OCI-LY7 (cell line): ENCODE measurements around the gene RAB8B. TPM values are rescaled to one million over a fixed set of nuclear protein-coding genes. Genes with fewer than 3 reads are reported as not detected.

Source experiments
- BruUV-seq: library from RNA; stranded (reverse); fragments of 400-500 nt; replicated peaks from 2 replicates; lab custom pipeline; 2021; lab: Mats Ljungman, UMichigan
- CTCF ChIA-PET: fragments of 300-600 bp; sonication (Branson Sonifier 250); formaldehyde crosslinking; loops from one replicate; lab custom pipeline; 2022; ENCODE audit warnings: antibody characterized with exemption; ENCODE audit not compliant: unreplicated experiment; lab: Charles Lee
- POLR2A ChIA-PET: fragments of 300-600 bp; sonication (Branson Sonifier 250); formaldehyde crosslinking; loops from one replicate; lab custom pipeline; 2022; ENCODE audit warnings: antibody characterized with exemption; lab: Charles Lee
- DNase-seq: peaks from one replicate; pipeline ENCODE4 v3.0.0-alpha.2; 2015; ENCODE audit warnings: low spot score
- H2AFZ ChIP-seq: fragments of 200-600 bp; sonication (generic), shearing (Covaris generic); 2 replicates; pipeline ENCODE4 v1.6.1; 2014; ENCODE audit warnings: mild to moderate bottlenecking, antibody characterized with exemption, low read length, moderate library complexity
- H3K27ac ChIP-seq: fragments of 200-600 bp; sonication (generic); 2 replicates; pipeline ENCODE4 v1.5.1; 2014; ENCODE audit warnings: mixed run types, low read depth, mild to moderate bottlenecking, moderate library complexity, low read length, inconsistent platforms; ENCODE audit not compliant: poor library complexity, severe bottlenecking
- H3K36me3 ChIP-seq: fragments of 200-600 bp; sonication (generic); 2 replicates; pipeline ENCODE4 v1.6.1; 2014; ENCODE audit warnings: mild to moderate bottlenecking, antibody characterized with exemption, low read length, moderate library complexity, mixed read lengths; ENCODE audit not compliant: insufficient read depth
- H3K4me1 ChIP-seq: fragments of 200-600 bp; sonication (generic); 2 replicates; pipeline ENCODE4 v1.5.1; 2014; ENCODE audit warnings: mild to moderate bottlenecking, low read length; ENCODE audit not compliant: insufficient read depth, poor library complexity, severe bottlenecking
- H3K4me2 ChIP-seq: fragments of 200-600 bp; sonication (generic); 2 replicates; pipeline ENCODE4 v1.6.1; 2014; ENCODE audit warnings: mild to moderate bottlenecking, low read length
- H3K4me3 ChIP-seq: fragments of 200-600 bp; sonication (generic); 2 replicates; pipeline ENCODE4 v1.5.1; 2014; ENCODE audit warnings: mild to moderate bottlenecking, low read depth, low read length; ENCODE audit not compliant: poor library complexity, severe bottlenecking
- H3K79me2 ChIP-seq: fragments of 200-600 bp; sonication (generic); 2 replicates; pipeline ENCODE4 v1.6.1; 2016; ENCODE audit warnings: low read depth, mild to moderate bottlenecking, low read length, moderate library complexity, mixed read lengths; ENCODE audit not compliant: insufficient read depth
- H3K9me2 ChIP-seq: fragments of 200-600 bp; sonication (generic); 2 replicates; pipeline ENCODE4 v1.6.1; 2016; ENCODE audit warnings: mild to moderate bottlenecking, low read length, mixed read lengths; ENCODE audit not compliant: insufficient read depth
- H3K9me3 ChIP-seq: fragments of 200-600 bp; sonication (generic); 2 replicates; pipeline ENCODE4 v1.6.1; 2014; ENCODE audit warnings: mild to moderate bottlenecking, mixed run types, low read length, mixed read lengths
- H4K20me1 ChIP-seq: fragments of 200-600 bp; sonication (generic); 2 replicates; pipeline ENCODE4 v1.6.1; 2014; ENCODE audit warnings: mild to moderate bottlenecking, antibody characterized with exemption, low read length, moderate library complexity, mixed read lengths; ENCODE audit not compliant: insufficient read depth
- CTCF ChIP-seq: fragments of 200-600 bp; sonication (generic); conservative IDR thresholded peaks from 2 replicates; pipeline ENCODE4 v1.5.1; 2014; ENCODE audit warnings: mild to moderate bottlenecking, antibody characterized with exemption, low read length, moderate library complexity, mixed read lengths
- EZH2phosphoT487 ChIP-seq: fragments of 200-600 bp; sonication (generic); IDR thresholded peaks from 2 replicates; pipeline ENCODE4 v1.6.1; 2018; ENCODE audit warnings: low read depth, borderline replicate concordance, mild to moderate bottlenecking, mixed run types, antibody characterized with exemption, low read length, moderate library complexity, mixed read lengths
- intact Hi-C: fragments of 100-400 bp; cut with micrococcal nuclease; formaldehyde crosslinking; loops from one replicate; pipeline ENCODE4 v1.10.0; 2022; ENCODE audit not compliant: unreplicated experiment
- total RNA-seq, 2 experiments: library from RNA; depleted of rRNA in 1 of 2; stranded (reverse); fragments of >200 nt in 1 of 2; shearing (Covaris generic) in 1 of 2; gene quantifications; 2 replicates each; pipeline ENCODE4 v1.2.3, GENCODE V29; 2014 to 2022

RAB8B gene
- total RNA-seq, 2 experiments from 2014 or later: 4.9 to 18.6 TPM

GRCh38 chr15:63202861-63203260 lies 13.5 kb downstream of the RAB8B start:
- H3K4me3 ChIP-seq: no peak overlapping the region
- H2AFZ ChIP-seq: no peak overlapping the region
- CTCF ChIA-PET: interaction anchor here (1.5 kb wide), 1 partner anchor 11 kb away, joined by 3 read pairs; no protein-coding TSS in a partner anchor
- no peaks in the 10 kb centered on the region; the same call in 1 of the 2 replicates for H4K20me1 ChIP-seq
- no peaks in the 10 kb centered on the region for H3K9me3 ChIP-seq
- H3K79me2 ChIP-seq: peaks cover 29% of the 10 kb centered on the region; the same call in 1 of the 2 replicates
- H3K9me2 ChIP-seq: no peaks in the 10 kb centered on the region
- H3K36me3 ChIP-seq: 0 out of 2 replicates have a peak, but pooled peaks cover 11% of the 10 kb centered on the region
- POLR2A ChIA-PET: interaction anchor here (0.7 to 5.4 kb wide), 5 partner anchors 8 to 92 kb away, joined by 3 to 30 read pairs (median 5); no protein-coding TSS in a partner anchor
- intact Hi-C loops: no loop called here
- H3K27ac ChIP-seq: no peak overlapping the region
- peaks cover 3% of the 10 kb centered on the region for H3K4me1 ChIP-seq
- TF ChIP-seq EZH2phosphoT487: no peak
- no peak for TF ChIP-seq CTCF
- DNase-seq: no peak
- no peak overlapping the region for H3K4me2 ChIP-seq
- BruUV-seq: no TSS peak

GRCh38 chr15:63203451-63204090 lies 14.2 kb downstream of the RAB8B start:
- BruUV-seq: no TSS peak
- Histone ChIP-seq H2AFZ (no peak overlapping the region), H3K36me3 (0 out of 2 replicates have a peak, but pooled peaks cover 5% of the 10 kb centered on the region), H3K9me3 (no peaks in the 10 kb centered on the region), H3K4me1 (peaks cover 3% of the 10 kb centered on the region), H3K79me2 (peaks cover 22% of the 10 kb centered on the region; the same call in 1 of the 2 replicates), H3K9me2 (no peaks in the 10 kb centered on the region), H3K27ac (no peak overlapping the region), H3K4me2 (no peak overlapping the region), H3K4me3 (no peak overlapping the region), H4K20me1 (no peaks in the 10 kb centered on the region; the same call in 1 of the 2 replicates)
- DNase-seq: peak; percentile 33
- intact Hi-C loops: no loop called here
- POLR2A ChIA-PET: interaction anchor here (1.0 to 5.4 kb wide), 3 partner anchors 8 to 30 kb away, joined by 3 to 30 read pairs (median 6); no protein-coding TSS in a partner anchor
- no peak for TF ChIP-seq CTCF
- no peak for TF ChIP-seq EZH2phosphoT487
- CTCF ChIA-PET: interaction anchor here (1.5 kb wide), 1 partner anchor 12 kb away, joined by 3 read pairs; no protein-coding TSS in a partner anchor
